Esophagus squamous epithelium (tissue), 4 donors: ENCODE results near the gene METTL23.

Experiments
- CTCF ChIP-seq, 6 experiments: fragments of 450-650 bp in 4 of 6; fragments of 200-600 bp in 2 of 6; sonication (generic) in 2 of 6; IDR thresholded peaks; one replicate each; pipeline ENCODE4 v1.5.1; 2016 to 2019; ENCODE audit warnings: antibody characterized with exemption in 6 of 6, mild to moderate bottlenecking in 4 of 6, moderate library complexity in 4 of 6
- POLR2A ChIP-seq, 4 donors: fragments of 450-650 bp; IDR thresholded peaks; one replicate each; pipeline ENCODE4 v1.6.1; 2017; ENCODE audit warnings: antibody characterized with exemption in 4 of 4, mild to moderate bottlenecking in 4 of 4, moderate library complexity in 3 of 4

GRCh38 chr17:76690596-76691280 lies 35.9 kb upstream of the METTL23 start:
- TF ChIP-seq CTCF (IDR thresholded peaks at IDR 0.05) (no peak), POLR2A (IDR thresholded peaks at IDR 0.05) (no peak)
